B cell (primary cell): Measurements from ENCODE around the gene TDRKH. TPM values are rescaled to one million over a fixed set of nuclear protein-coding genes. Genes with fewer than 3 reads are reported as not detected.

ENCODE experiments used
- ATAC-seq: fragments of 200-7000 bp; cut with Tn5 transposase; one replicate; pipeline ENCODE4 v1.10.0; 2021; ENCODE audit warnings: low read depth, mild to moderate bottlenecking, moderate number of reproducible peaks, moderate library complexity
- CTCF ChIA-PET: fragments of 350-600 bp; sonication (Branson Sonifier 250); formaldehyde crosslinking; loops from one replicate; lab custom pipeline; 2021; ENCODE audit warnings: antibody characterized with exemption, inconsistent platforms; lab: Charles Lee
- POLR2A ChIA-PET: fragments of 350-600 bp; sonication (Branson Sonifier 250); formaldehyde crosslinking; loops from one replicate; lab custom pipeline; 2021; ENCODE audit warnings: antibody characterized with exemption; lab: Charles Lee
- DNase-seq: peaks from one replicate; pipeline ENCODE4 v3.0.0; 2013
- H2AFZ ChIP-seq: 2 replicates; pipeline ENCODE4 v1.6.1; 2012; ENCODE audit warnings: mild to moderate bottlenecking, low read depth, low read length; ENCODE audit not compliant: insufficient read depth, poor library complexity, severe bottlenecking
- H3K27ac ChIP-seq, 2 donors: 1 replicate in 1 of 2; 2 replicates in 1 of 2; pipeline ENCODE4 v1.5.1; 2012 to 2013; ENCODE audit warnings: low read length in 2 of 2, mild to moderate bottlenecking in 2 of 2, moderate library complexity in 1 of 2
- H3K27me3 ChIP-seq, 4 experiments: fragments of 200-600 bp in 1 of 4; sonication (generic) in 1 of 4; replicated peaks in 1 of 4; 1 replicate in 2 of 4; 2 replicates in 2 of 4; pipeline versions ENCODE4 v1.6.1 to v1.7.0; 2013 to 2016; ENCODE audit warnings: low read length in 3 of 4, mild to moderate bottlenecking in 2 of 4, mixed read lengths in 1 of 4, moderate library complexity in 1 of 4; ENCODE audit not compliant: insufficient read depth in 4 of 4, control insufficient read depth in 3 of 4; ENCODE audit errors: control extremely low read depth in 1 of 4
- H3K36me3 ChIP-seq, 2 experiments: replicated peaks in 1 of 2; 1 replicate in 1 of 2; 2 replicates in 1 of 2; pipeline versions ENCODE4 v1.6.1 to v1.7.1; 2013; ENCODE audit warnings: low read length in 1 of 2; ENCODE audit not compliant: insufficient read depth in 2 of 2, control insufficient read depth in 1 of 2; ENCODE audit errors: control extremely low read depth in 1 of 2, extremely low read depth in 1 of 2
- H3K4me1 ChIP-seq, 2 donors: fragments of 200-600 bp in 1 of 2; sonication (generic) in 1 of 2; 1 replicate in 1 of 2; 2 replicates in 1 of 2; pipeline versions ENCODE4 v1.5.1 to v1.6.1; 2013 to 2017; ENCODE audit warnings: low read length in 2 of 2; ENCODE audit not compliant: control insufficient read depth in 2 of 2, insufficient read depth in 2 of 2
- H3K4me2 ChIP-seq: replicated peaks from 2 replicates; pipeline ENCODE3; 2012; ENCODE audit warnings: mild to moderate bottlenecking, low read depth, low read length; ENCODE audit not compliant: poor library complexity, severe bottlenecking
- H3K4me3 ChIP-seq, 5 experiments: fragments of 200-600 bp in 1 of 5; sonication (generic) in 1 of 5; 1 replicate in 3 of 5; 2 replicates in 2 of 5; pipeline versions ENCODE4 v1.5.1 to v1.7.0; 2011 to 2016; ENCODE audit warnings: low read length in 4 of 5, mild to moderate bottlenecking in 4 of 5, low read depth in 2 of 5, control low read depth in 1 of 5, moderate library complexity in 1 of 5; ENCODE audit not compliant: insufficient read depth in 1 of 5; ENCODE audit errors: control extremely low read depth in 1 of 5, extremely low read depth in 1 of 5
- H3K79me2 ChIP-seq: fragments of 200-600 bp; sonication (generic); one replicate; pipeline ENCODE4 v1.6.0; 2016; ENCODE audit warnings: low read length; ENCODE audit not compliant: control insufficient read depth, insufficient read depth
- H3K9ac ChIP-seq: fragments of 200-600 bp; sonication (generic); 2 replicates; pipeline ENCODE4 v1.6.1; 2017; ENCODE audit warnings: mild to moderate bottlenecking, low read length, moderate library complexity
- H3K9me3 ChIP-seq, 3 donors: one replicate each; pipeline versions ENCODE4 v1.6.1 to v1.7.1; 2013; ENCODE audit warnings: low read length in 2 of 3; ENCODE audit not compliant: control insufficient read depth in 2 of 3, insufficient read depth in 1 of 3; ENCODE audit errors: control extremely low read depth in 1 of 3
- H4K20me1 ChIP-seq: 2 replicates; pipeline ENCODE4 v1.6.0; 2012; ENCODE audit warnings: mild to moderate bottlenecking, low read length; ENCODE audit not compliant: insufficient read depth, control insufficient read depth, poor library complexity, severe bottlenecking
- H3K27ac Mint-ChIP-seq: one replicate; pipeline ENCODE4 v1.8.0; 2021; ENCODE audit warnings: mixed read lengths
- H3K27me3 Mint-ChIP-seq: one replicate; pipeline ENCODE4 v1.8.0; 2021; ENCODE audit warnings: mixed read lengths
- H3K4me1 Mint-ChIP-seq: one replicate; pipeline ENCODE4 v1.8.0; 2021; ENCODE audit warnings: mixed read lengths
- H3K4me3 Mint-ChIP-seq: one replicate; pipeline ENCODE4 v1.8.0; 2021; ENCODE audit warnings: mixed read lengths
- H3K9me3 Mint-ChIP-seq: one replicate; pipeline ENCODE4 v1.8.0; 2022; ENCODE audit warnings: mixed read lengths; ENCODE audit not compliant: insufficient read depth
- EZH2 ChIP-seq: IDR thresholded peaks from 2 replicates; pipeline ENCODE4 v1.6.1; 2012; ENCODE audit warnings: borderline replicate concordance, low read depth, mild to moderate bottlenecking, moderate library complexity, low read length; ENCODE audit not compliant: insufficient read depth, poor library complexity, severe bottlenecking
- WGBS: methylation state at CpG from one replicate; pipeline ENCODE4 v1.1.5; 2013; ENCODE audit warnings: missing lambda C conversion rate; ENCODE audit not compliant: insufficient coverage; 5-methylcytosine and 5-hydroxymethylcytosine counted together
- intact Hi-C: fragments of 100-400 bp; cut with micrococcal nuclease; formaldehyde crosslinking; loops from one replicate; pipeline ENCODE4 v1.10.0; 2022
- polyA plus RNA-seq: library from polyadenylated mRNA; depleted of rRNA; stranded (reverse); fragments of >200 nt; gene quantifications from 2 replicates; pipeline ENCODE4 v1.2.3, GENCODE V29; 2012
- total RNA-seq, 2 donors: library from RNA; stranded (reverse); fragments of 120-200 nt in 1 of 2; gene quantifications; 1 replicate in 1 of 2; 2 replicates in 1 of 2; pipeline versions ENCODE4 v1.2.3 to v1.2.4, GENCODE V29; 2013 to 2022
- TF ChIP-seq, protein P1 (sequence below): fragments of 200-600 bp; IDR thresholded peaks from one replicate; pipeline ENCODE4 v1.8.0; 2022; ENCODE audit warnings: antibody characterized with exemption, mild to moderate bottlenecking

TDRKH gene
- total and polyA plus RNA-seq, 2 donors (not counting 1 experiment from before 2014, with no cell fraction given) = 2.0 to 13.3 TPM

DNA sequence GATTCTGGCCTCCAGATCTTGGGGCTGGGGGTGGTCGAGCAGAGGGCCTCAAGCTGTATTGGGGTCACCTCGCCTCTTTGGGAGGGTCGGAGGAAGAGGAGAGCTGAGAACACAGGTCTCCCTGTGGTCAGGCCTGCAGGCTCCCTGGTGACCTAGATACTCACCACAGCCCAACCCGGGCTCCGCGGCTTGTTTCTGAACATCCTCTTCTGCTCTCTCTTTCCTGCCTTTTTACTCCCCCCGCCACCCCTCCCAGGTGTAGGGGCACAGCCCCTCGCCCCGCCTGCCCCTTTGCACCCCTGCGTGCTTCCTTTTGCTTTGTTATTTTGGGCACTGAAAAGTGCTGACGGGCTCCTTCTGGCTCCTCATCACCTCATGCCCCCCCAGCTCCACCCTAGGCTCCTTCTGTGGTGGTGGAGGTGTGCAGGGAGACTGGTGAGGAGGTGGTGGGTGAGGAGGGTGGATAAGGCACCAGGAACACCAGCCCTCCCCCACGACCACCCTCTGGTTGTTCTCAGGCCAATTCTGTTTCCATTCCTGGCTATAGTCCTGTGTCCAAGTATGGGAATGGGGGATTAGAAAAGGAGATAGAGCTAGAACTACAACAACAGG is 25.5 kb upstream of the TDRKH start:
- Histone ChIP-seq H3K27ac (no peak overlapping the region), H4K20me1 (no peaks in the 10 kb centered on the region), H3K9me3 (no peaks in the 10 kb centered on the region), H3K9ac (no peak overlapping the region), H3K27me3 (peaks cover 0 to 15% (median 0%) of the 10 kb centered on the region in 4 experiments), H3K36me3 (no peaks in the 10 kb centered on the region), H3K4me1 (peaks cover 0 to 5% of the 10 kb centered on the region in 2 donors), H3K4me3 (no peak overlapping the region), H3K79me2 (no peaks in the 10 kb centered on the region), H2AFZ (no peak overlapping the region), H3K4me2 (no peak overlapping the region)
- intact Hi-C loops = no loop called here
- no peaks in the 10 kb centered on the region for H3K9me3 Mint-ChIP-seq
- ChIA-PET POLR2A (no interaction called here), CTCF (no interaction called here)
- ATAC-seq (no peak), DNase-seq (no peak)
- H3K27me3 Mint-ChIP-seq = peaks cover 27% of the 10 kb centered on the region
- no peak overlapping the region for H3K27ac Mint-ChIP-seq
- WGBS = 0% methylated on average over 6 of the region's 12 CpGs
- H3K4me1 Mint-ChIP-seq = peaks cover 2% of the 10 kb centered on the region
- TF ChIP-seq EZH2 = no peak
- TF ChIP-seq, protein P1, sequence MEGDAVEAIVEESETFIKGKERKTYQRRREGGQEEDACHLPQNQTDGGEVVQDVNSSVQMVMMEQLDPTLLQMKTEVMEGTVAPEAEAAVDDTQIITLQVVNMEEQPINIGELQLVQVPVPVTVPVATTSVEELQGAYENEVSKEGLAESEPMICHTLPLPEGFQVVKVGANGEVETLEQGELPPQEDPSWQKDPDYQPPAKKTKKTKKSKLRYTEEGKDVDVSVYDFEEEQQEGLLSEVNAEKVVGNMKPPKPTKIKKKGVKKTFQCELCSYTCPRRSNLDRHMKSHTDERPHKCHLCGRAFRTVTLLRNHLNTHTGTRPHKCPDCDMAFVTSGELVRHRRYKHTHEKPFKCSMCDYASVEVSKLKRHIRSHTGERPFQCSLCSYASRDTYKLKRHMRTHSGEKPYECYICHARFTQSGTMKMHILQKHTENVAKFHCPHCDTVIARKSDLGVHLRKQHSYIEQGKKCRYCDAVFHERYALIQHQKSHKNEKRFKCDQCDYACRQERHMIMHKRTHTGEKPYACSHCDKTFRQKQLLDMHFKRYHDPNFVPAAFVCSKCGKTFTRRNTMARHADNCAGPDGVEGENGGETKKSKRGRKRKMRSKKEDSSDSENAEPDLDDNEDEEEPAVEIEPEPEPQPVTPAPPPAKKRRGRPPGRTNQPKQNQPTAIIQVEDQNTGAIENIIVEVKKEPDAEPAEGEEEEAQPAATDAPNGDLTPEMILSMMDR = no peak
- H3K4me3 Mint-ChIP-seq = no peak overlapping the region

DNA sequence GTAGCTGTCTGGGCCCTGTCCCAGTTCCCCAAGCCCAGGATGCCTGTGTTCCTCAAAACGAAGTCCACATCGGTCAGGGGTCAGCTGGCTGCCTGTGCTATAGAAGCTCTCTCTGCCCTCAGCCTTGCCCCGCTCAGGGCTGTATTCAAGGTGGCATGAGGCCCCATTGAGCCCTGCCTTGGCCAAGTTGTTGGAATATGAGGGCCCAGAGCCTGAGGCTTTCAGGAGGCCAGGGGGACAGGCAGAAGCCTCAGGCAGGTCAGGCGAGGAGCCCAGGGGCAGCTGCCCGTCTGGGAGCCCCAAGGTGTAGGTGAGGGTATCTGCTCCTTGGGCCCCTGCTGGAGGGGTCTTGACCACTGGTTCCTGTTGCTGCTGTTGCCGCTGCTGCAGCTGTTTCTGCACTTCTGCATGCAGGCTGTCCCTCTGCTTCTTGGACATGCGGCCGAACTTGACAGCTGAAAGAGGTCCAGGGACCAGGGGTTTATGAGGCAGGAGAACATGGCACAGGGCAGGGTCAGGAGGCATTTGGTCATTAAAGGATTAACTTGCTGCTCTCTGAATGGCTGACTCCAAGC is 24.8 kb upstream of the TDRKH start:
- 94% methylated on average over 8 of the region's 8 CpGs for WGBS
- ChIA-PET CTCF (no interaction called here), POLR2A (no interaction called here)
- ATAC-seq (no peak), DNase-seq (no peak)
- Histone ChIP-seq H3K4me3 (no peak overlapping the region), H3K4me1 (peaks cover 0 to 5% of the 10 kb centered on the region in 2 donors), H2AFZ (no peak overlapping the region), H3K27ac (no peak overlapping the region), H4K20me1 (no peaks in the 10 kb centered on the region), H3K4me2 (no peak overlapping the region), H3K9me3 (no peaks in the 10 kb centered on the region), H3K79me2 (no peaks in the 10 kb centered on the region), H3K27me3 (peaks cover 0 to 15% (median 0%) of the 10 kb centered on the region in 4 experiments), H3K9ac (no peak overlapping the region), H3K36me3 (no peaks in the 10 kb centered on the region)
- no peak overlapping the region for H3K4me3 Mint-ChIP-seq
- H3K4me1 Mint-ChIP-seq = peaks cover 2% of the 10 kb centered on the region
- intact Hi-C loops = no loop called here
- peaks cover 27% of the 10 kb centered on the region for H3K27me3 Mint-ChIP-seq
- no peak overlapping the region for H3K27ac Mint-ChIP-seq
- TF ChIP-seq, protein P1 = no peak
- no peak for TF ChIP-seq EZH2
- H3K9me3 Mint-ChIP-seq = no peaks in the 10 kb centered on the region
